Tibial artery (tissue), 4 donors: ENCODE data around the gene ADARB2.

ENCODE experiments used
- DNase-seq, 2 donors: peaks; one replicate each; pipeline ENCODE4 v3.0.0-alpha.2; 2019
- H3K27ac ChIP-seq, 2 donors: fragments of 200-600 bp; sonication (generic) in 1 of 2; 1 replicate in 1 of 2; 2 replicates in 1 of 2; pipeline ENCODE4 v1.5.1; 2018 to 2019; ENCODE audit warnings: mild to moderate bottlenecking in 1 of 2
- H3K27me3 ChIP-seq, 2 donors: fragments of 200-600 bp; sonication (generic) in 1 of 2; one replicate each; pipeline versions ENCODE4 v1.5.1 to v1.6.0; 2016 to 2019
- H3K36me3 ChIP-seq, 3 donors: fragments of 200-600 bp; sonication (generic) in 2 of 3; one replicate each; pipeline ENCODE4 v1.5.1; 2016 to 2019; ENCODE audit warnings: mild to moderate bottlenecking in 2 of 3
- H3K4me1 ChIP-seq, 4 donors: fragments of 200-600 bp; sonication (generic) in 2 of 4; 1 replicate in 3 of 4; 2 replicates in 1 of 4; pipeline ENCODE4 v1.5.1; 2016 to 2019
- H3K4me3 ChIP-seq, 2 donors: fragments of 200-600 bp; sonication (generic) in 1 of 2; 1 replicate in 1 of 2; 2 replicates in 1 of 2; pipeline ENCODE4 v1.5.1; 2018 to 2019; ENCODE audit warnings: mild to moderate bottlenecking in 2 of 2
- H3K9me3 ChIP-seq, 3 donors: fragments of 200-600 bp; sonication (generic) in 1 of 3; one replicate each; pipeline ENCODE4 v1.5.1; 2016 to 2019
- CTCF ChIP-seq, 2 experiments: fragments of 200-600 bp in 1 of 2; fragments of 450-650 bp in 1 of 2; IDR thresholded peaks; one replicate each; pipeline ENCODE4 v1.5.1; 2017 to 2019; ENCODE audit warnings: antibody characterized with exemption in 2 of 2, mild to moderate bottlenecking in 1 of 2, moderate library complexity in 1 of 2
- intact Hi-C: fragments of 100-400 bp; cut with DNase I; formaldehyde crosslinking; loops from one replicate; pipeline ENCODE4 v1.15.0; 2023; ENCODE audit warnings: low total_unique reads

ADARB2 gene

GRCh38 chr10:1410469-1411395 is 326.6 kb downstream of the ADARB2 start:
- DNase-seq, result peak in 1 of 2 donors; percentile 24
- intact Hi-C loops, result no loop called here
- H3K4me1 ChIP-seq, result no peaks in the 10 kb centered on the region
- peaks cover 0 to 18% of the 10 kb centered on the region in 2 donors for H3K27me3 ChIP-seq
- no peak overlapping the region for H3K27ac ChIP-seq
- no peaks in the 10 kb centered on the region for H3K9me3 ChIP-seq
- no peak for TF ChIP-seq CTCF (IDR thresholded peaks at IDR 0.05)
- H3K4me3 ChIP-seq, result no peak overlapping the region
- no peaks in the 10 kb centered on the region for H3K36me3 ChIP-seq

DNA sequence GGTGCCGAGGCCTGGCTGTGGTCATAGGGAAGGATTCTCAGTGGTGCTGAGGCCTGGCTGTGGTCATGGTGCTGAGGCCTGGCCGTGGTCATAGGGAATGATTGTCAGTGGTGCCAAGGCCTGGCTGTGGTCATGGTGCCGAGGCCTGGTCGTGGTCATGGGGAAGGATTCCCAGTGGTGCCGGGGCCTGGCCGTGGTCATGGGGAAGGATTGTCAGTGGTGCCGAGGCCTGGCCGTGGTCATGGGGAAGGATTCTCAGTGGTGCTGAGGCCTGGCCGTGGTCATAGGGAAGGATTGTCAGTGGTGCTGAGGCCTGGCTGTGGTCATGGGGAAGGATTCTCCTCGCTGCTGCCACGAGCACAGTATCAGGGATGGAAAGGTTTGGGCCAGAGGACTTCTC is 327.3 kb downstream of the ADARB2 start:
- no peaks in the 10 kb centered on the region for H3K4me1 ChIP-seq
- no peak overlapping the region for H3K4me3 ChIP-seq
- H3K27ac ChIP-seq, result no peak overlapping the region
- H3K27me3 ChIP-seq, result peaks cover 0 to 18% of the 10 kb centered on the region in 2 donors
- no peaks in the 10 kb centered on the region for H3K36me3 ChIP-seq
- intact Hi-C loops, result no loop called here
- DNase-seq, result no peak
- no peak for TF ChIP-seq CTCF (IDR thresholded peaks at IDR 0.05)
- H3K9me3 ChIP-seq, result no peaks in the 10 kb centered on the region

DNA sequence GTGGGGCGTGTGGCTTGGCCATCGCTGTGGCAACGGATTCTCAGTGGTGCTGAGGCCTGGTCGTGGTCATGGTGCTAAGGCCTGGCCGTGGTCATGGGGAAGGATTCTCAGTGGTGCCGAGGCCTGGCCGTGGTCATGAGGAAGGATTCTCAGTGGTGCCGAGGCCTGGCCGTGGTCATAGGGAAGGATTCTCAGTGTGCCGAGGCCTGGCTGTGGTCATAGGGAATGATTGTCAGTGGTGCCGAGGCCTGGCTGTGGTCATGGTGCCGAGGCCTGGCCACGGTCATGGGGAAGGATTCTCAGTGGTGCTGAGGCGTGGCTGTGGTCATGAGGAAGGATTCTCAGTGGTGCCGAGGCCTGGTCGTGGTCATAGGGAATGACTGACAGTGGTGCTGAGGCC is 327.9 kb downstream of the ADARB2 start:
- no peak overlapping the region for H3K27ac ChIP-seq
- no peak for TF ChIP-seq CTCF (IDR thresholded peaks at IDR 0.05)
- no peaks in the 10 kb centered on the region for H3K9me3 ChIP-seq
- no peak overlapping the region for H3K4me3 ChIP-seq
- DNase-seq, result peak in 1 of 2 donors; percentile 48
- no peaks in the 10 kb centered on the region for H3K36me3 ChIP-seq
- intact Hi-C loops, result no loop called here
- no peaks in the 10 kb centered on the region for H3K4me1 ChIP-seq
- peaks cover 0 to 23% of the 10 kb centered on the region in 2 donors for H3K27me3 ChIP-seq

- TF ChIP-seq CTCF (IDR thresholded peaks at IDR 0.05), result no peak
- no peaks in the 10 kb centered on the region for H3K9me3 ChIP-seq
- intact Hi-C loops, result no loop called here
- H3K27me3 ChIP-seq, result peaks cover 0 to 28% of the 10 kb centered on the region in 2 donors
- peak in 1 of 2 donors; percentile 55 for DNase-seq
- no peak overlapping the region for H3K4me3 ChIP-seq
- H3K27ac ChIP-seq, result no peak overlapping the region
- H3K36me3 ChIP-seq, result no peaks in the 10 kb centered on the region
- no peaks in the 10 kb centered on the region for H3K4me1 ChIP-seq
These were observed 328.5 kb downstream of the ADARB2 start for GRCh38 chr10:1408651-1409367.

DNA sequence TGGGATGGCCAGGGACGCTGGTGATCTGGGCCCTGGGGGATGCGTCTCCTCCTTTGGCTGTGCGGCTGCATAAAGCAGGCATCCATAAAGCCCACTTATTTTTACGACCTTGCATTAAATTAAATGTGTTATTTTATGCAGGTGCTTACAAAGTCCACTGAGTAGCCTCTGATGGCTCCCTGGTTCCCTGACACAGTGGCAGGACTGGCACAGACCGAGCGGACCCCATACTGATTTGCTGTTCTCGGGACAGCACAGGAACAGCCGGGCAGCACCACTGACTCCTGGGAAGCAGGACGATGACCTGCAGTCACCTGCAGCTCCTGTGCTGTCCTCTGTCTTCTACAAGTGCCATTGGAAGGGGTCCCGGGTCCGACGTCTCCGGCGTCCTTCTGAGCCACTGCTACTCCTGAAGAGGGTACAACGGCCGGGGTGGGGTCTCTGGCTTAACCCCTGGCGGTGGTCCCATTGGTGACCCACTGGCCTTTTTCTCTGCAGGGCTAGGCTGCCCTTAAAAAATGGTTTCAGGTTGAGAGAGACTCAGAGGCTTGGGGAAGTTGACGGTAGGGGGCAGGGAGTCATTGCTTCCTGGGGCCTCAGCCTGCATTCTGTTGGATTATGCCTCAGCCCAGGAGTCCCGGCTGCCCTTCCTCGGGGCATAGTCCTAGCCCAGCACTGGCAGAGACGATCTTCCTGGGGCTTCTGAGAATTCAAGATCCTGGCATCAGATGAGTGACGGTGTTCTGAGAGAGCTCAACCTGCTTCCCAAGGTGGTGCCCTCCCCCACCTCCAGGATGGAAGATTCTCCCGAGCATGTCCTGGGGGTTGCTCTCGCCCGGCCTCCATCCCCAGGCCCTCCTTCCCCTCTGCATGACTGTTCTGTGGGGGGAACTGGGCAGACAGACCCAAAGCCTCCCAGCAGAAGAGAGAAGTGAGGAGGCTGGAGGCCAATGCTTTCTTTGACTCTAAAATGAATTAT is 330.1 kb downstream of the ADARB2 start:
- intact Hi-C loops, result no loop called here
- peaks cover 0 to 26% of the 10 kb centered on the region in 2 donors for H3K27me3 ChIP-seq

More for the DNA sequence above, 330.1 kb downstream of the ADARB2 start:
- Histone ChIP-seq H3K4me1 (no peaks in the 10 kb centered on the region), H3K36me3 (no peaks in the 10 kb centered on the region), H3K9me3 (no peaks in the 10 kb centered on the region), H3K27ac (no peak overlapping the region), H3K4me3 (no peak overlapping the region)
- no peak for TF ChIP-seq CTCF (IDR thresholded peaks at IDR 0.05)
- peak in 1 of 2 donors; percentile 59 for DNase-seq
